ENCODE data around the gene CD36. TPM values are rescaled to one million over a fixed set of nuclear protein-coding genes. Genes with fewer than 3 reads are reported as not detected.

CD36 gene
- total RNA-seq, 1 donor from 2014 or later: 1,018 TPM

- Histone ChIP-seq H3K27ac (replicated peaks) (peak overlapping the region; percentile 85), H3K4me3 (peak overlapping the region; percentile 48)
- intact Hi-C loops (cut with micrococcal nuclease): no loop called here
Observed at GRCh38 chr7:80631421-80631820, 7.0 kb upstream of the CD36 start.

GRCh38 chr7:80632139-80632538 lies 6.3 kb upstream of the CD36 start:
- DNase-seq: no peak
- Histone ChIP-seq H3K9me3 (replicated peaks) (no peaks in the 10 kb centered on the region), H3K27me3 (ENCODE audit: low read depth) (no peaks in the 10 kb centered on the region), H3K4me1 (peaks cover 100% of the 10 kb centered on the region), H3K36me3 (no peaks in the 10 kb centered on the region), H3K27ac (replicated peaks) (peak overlapping the region; percentile 85), H3K4me3 (peak overlapping the region; percentile 48)
- intact Hi-C loops (cut with micrococcal nuclease): no loop called here
- TF ChIP-seq CTCF (IDR thresholded peaks at IDR 0.05; ENCODE audit: borderline replicate concordance): no peak

More at GRCh38 chr7:80631421-80631820, 7.0 kb upstream of the CD36 start:
- H3K36me3 ChIP-seq: no peaks in the 10 kb centered on the region
- no peaks in the 10 kb centered on the region for H3K9me3 ChIP-seq (replicated peaks)
- no peak for DNase-seq
- no peak for TF ChIP-seq CTCF (IDR thresholded peaks at IDR 0.05; ENCODE audit: borderline replicate concordance)
- peaks cover 100% of the 10 kb centered on the region for H3K4me1 ChIP-seq
- H3K27me3 ChIP-seq (ENCODE audit: low read depth): no peaks in the 10 kb centered on the region

GRCh38 chr7:80632819-80633218 lies 5.6 kb upstream of the CD36 start:
- intact Hi-C loops (cut with micrococcal nuclease): no loop called here
- peaks cover 95% of the 10 kb centered on the region for H3K4me1 ChIP-seq
- no peak for TF ChIP-seq CTCF (IDR thresholded peaks at IDR 0.05; ENCODE audit: borderline replicate concordance)
- no peaks in the 10 kb centered on the region for H3K9me3 ChIP-seq (replicated peaks)
- no peak for DNase-seq
- no peaks in the 10 kb centered on the region for H3K27me3 ChIP-seq (ENCODE audit: low read depth)
- H3K4me3 ChIP-seq: peak overlapping the region; percentile 48
- H3K27ac ChIP-seq (replicated peaks): peak overlapping the region; percentile 85
- no peaks in the 10 kb centered on the region for H3K36me3 ChIP-seq

- peak overlapping the region; percentile 1 for H3K4me3 ChIP-seq
- H3K4me1 ChIP-seq: peaks cover 78% of the 10 kb centered on the region
- H3K27ac ChIP-seq (replicated peaks): peak overlapping the region; percentile 85
- H3K9me3 ChIP-seq (replicated peaks): no peaks in the 10 kb centered on the region
- no peaks in the 10 kb centered on the region for H3K27me3 ChIP-seq (ENCODE audit: low read depth)
- intact Hi-C loops (cut with micrococcal nuclease): no loop called here
- no peak for DNase-seq
- TF ChIP-seq CTCF (IDR thresholded peaks at IDR 0.05; ENCODE audit: borderline replicate concordance): no peak
- no peaks in the 10 kb centered on the region for H3K36me3 ChIP-seq
Observed at GRCh38 chr7:80634505-80634904, 3.9 kb upstream of the CD36 start.

GRCh38 chr7:80635533-80635932 lies 2.9 kb upstream of the CD36 start:
- H3K9me3 ChIP-seq (replicated peaks): no peaks in the 10 kb centered on the region
- no peaks in the 10 kb centered on the region for H3K27me3 ChIP-seq (ENCODE audit: low read depth)
- H3K4me1 ChIP-seq: peaks cover 70% of the 10 kb centered on the region
- no peak for TF ChIP-seq CTCF (IDR thresholded peaks at IDR 0.05; ENCODE audit: borderline replicate concordance)
- H3K27ac ChIP-seq (replicated peaks): peak overlapping the region; percentile 85
- DNase-seq: no peak
- intact Hi-C loops (cut with micrococcal nuclease): no loop called here
- peak overlapping the region; percentile 63 for H3K4me3 ChIP-seq
- H3K36me3 ChIP-seq: no peaks in the 10 kb centered on the region
